Neuronal stem cell (in vitro differentiated cells): Measurements from ENCODE around the gene FOXP1.
A peak's percentile ranks its signal among the peaks of the same experiment; 100 is the strongest.

Experiments
- DNase-seq: peaks from one replicate; pipeline ENCODE4 v3.0.0-alpha.2; 2013; ENCODE audit warnings: low spot score
- H2AFZ ChIP-seq: one replicate; pipeline ENCODE4 v1.6.1; 2013; ENCODE audit warnings: mild to moderate bottlenecking, low read length, inconsistent platforms
- H2AK5ac ChIP-seq: 2 replicates; pipeline ENCODE4 v1.6.1; 2013; ENCODE audit warnings: low read depth, mild to moderate bottlenecking, inconsistent platforms, low read length, moderate library complexity, mixed read lengths
- H2BK120ac ChIP-seq: 2 replicates; pipeline ENCODE4 v1.6.1; 2013; ENCODE audit warnings: low read depth, mild to moderate bottlenecking, inconsistent platforms, low read length, moderate library complexity, mixed read lengths
- H2BK12ac ChIP-seq: one replicate; pipeline ENCODE4 v1.6.1; 2013; ENCODE audit warnings: low read length, inconsistent platforms
- H2BK15ac ChIP-seq: 2 replicates; pipeline ENCODE4 v1.6.1; 2013; ENCODE audit warnings: mild to moderate bottlenecking, low read length, inconsistent platforms, mixed read lengths
- H2BK5ac ChIP-seq: one replicate; pipeline ENCODE4 v1.6.1; 2013; ENCODE audit warnings: inconsistent platforms, mild to moderate bottlenecking, low read length, moderate library complexity
- H3K14ac ChIP-seq: one replicate; pipeline ENCODE4 v1.6.1; 2013; ENCODE audit warnings: low read length, inconsistent platforms
- H3K18ac ChIP-seq: 2 replicates; pipeline ENCODE4 v1.6.1; 2013; ENCODE audit warnings: low read length, inconsistent platforms
- H3K23ac ChIP-seq: 2 replicates; pipeline ENCODE4 v1.6.1; 2013; ENCODE audit warnings: low read depth, mild to moderate bottlenecking, mixed read lengths, low read length, inconsistent platforms; ENCODE audit not compliant: poor library complexity
- H3K27ac ChIP-seq: replicated peaks from 3 replicates; pipeline ENCODE4 v1.5.1; 2013; ENCODE audit warnings: low read length, inconsistent platforms
- H3K27me3 ChIP-seq, 3 experiments: 2 replicates each; pipeline ENCODE4 v1.6.1; 2013; ENCODE audit warnings: low read length in 3 of 3, mild to moderate bottlenecking in 2 of 3, inconsistent platforms in 1 of 3, low read depth in 1 of 3, mixed read lengths in 1 of 3, moderate library complexity in 1 of 3; ENCODE audit not compliant: control insufficient read depth in 3 of 3, insufficient read depth in 3 of 3
- H3K36me3 ChIP-seq, 2 donors: replicated peaks in 1 of 2; 2 replicates each; pipeline ENCODE4 v1.6.1; 2013; ENCODE audit warnings: low read length in 2 of 2; ENCODE audit not compliant: control insufficient read depth in 2 of 2, insufficient read depth in 2 of 2
- H3K4ac ChIP-seq: 2 replicates; pipeline ENCODE4 v1.6.1; 2013; ENCODE audit warnings: inconsistent platforms, mild to moderate bottlenecking, low read length, moderate library complexity
- H3K4me1 ChIP-seq, 2 donors: 1 replicate in 1 of 2; 2 replicates in 1 of 2; pipeline ENCODE4 v1.6.1; 2013; ENCODE audit warnings: low read length in 2 of 2, low read depth in 1 of 2; ENCODE audit not compliant: control insufficient read depth in 2 of 2, insufficient read depth in 1 of 2
- H3K4me2 ChIP-seq: one replicate; pipeline ENCODE4 v1.6.1; 2013; ENCODE audit warnings: mild to moderate bottlenecking, low read length, inconsistent platforms; ENCODE audit not compliant: insufficient read depth, poor library complexity, severe bottlenecking
- H3K4me3 ChIP-seq, 2 donors: 2 replicates each; pipeline ENCODE4 v1.5.1; 2013; ENCODE audit warnings: low read length in 2 of 2, mild to moderate bottlenecking in 2 of 2, inconsistent platforms in 1 of 2, moderate library complexity in 1 of 2
- H3K79me1 ChIP-seq: one replicate; pipeline ENCODE4 v1.6.1; 2013; ENCODE audit warnings: low read depth, mild to moderate bottlenecking, inconsistent platforms, low read length, moderate library complexity
- H3K9ac ChIP-seq: one replicate; pipeline ENCODE4 v1.6.1; 2013; ENCODE audit warnings: mild to moderate bottlenecking, low read depth, low read length, inconsistent platforms; ENCODE audit not compliant: poor library complexity
- H3K9me3 ChIP-seq, 2 donors: replicated peaks in 1 of 2; 2 replicates each; pipeline versions ENCODE3 to v1.6.1; 2013; ENCODE audit warnings: low read length in 2 of 2, mild to moderate bottlenecking in 2 of 2, inconsistent platforms in 1 of 2, low read depth in 1 of 2, mixed read lengths in 1 of 2, moderate library complexity in 1 of 2; ENCODE audit not compliant: control insufficient read depth in 2 of 2, insufficient read depth in 1 of 2
- H4K8ac ChIP-seq: one replicate; pipeline ENCODE4 v1.6.1; 2013; ENCODE audit warnings: low read depth, mild to moderate bottlenecking, inconsistent platforms, low read length, moderate library complexity
- H4K91ac ChIP-seq: one replicate; pipeline ENCODE4 v1.6.1; 2013; ENCODE audit warnings: low read length, low read depth, mild to moderate bottlenecking, inconsistent platforms; ENCODE audit not compliant: poor library complexity
- WGBS, 2 donors: extraction: QIAGEN DNeasy Blood & Tissue Kit; methylation state at CpG; one replicate each; pipeline ENCODE4 v1.1.7; 2013; ENCODE audit warnings: missing lambda C conversion rate in 2 of 2, mixed read lengths in 1 of 2; ENCODE audit not compliant: insufficient read length in 2 of 2, insufficient replicate concordance in 1 of 2; ENCODE audit errors: extremely low coverage in 2 of 2; 5-methylcytosine and 5-hydroxymethylcytosine counted together

The FOXP1 gene

DNA sequence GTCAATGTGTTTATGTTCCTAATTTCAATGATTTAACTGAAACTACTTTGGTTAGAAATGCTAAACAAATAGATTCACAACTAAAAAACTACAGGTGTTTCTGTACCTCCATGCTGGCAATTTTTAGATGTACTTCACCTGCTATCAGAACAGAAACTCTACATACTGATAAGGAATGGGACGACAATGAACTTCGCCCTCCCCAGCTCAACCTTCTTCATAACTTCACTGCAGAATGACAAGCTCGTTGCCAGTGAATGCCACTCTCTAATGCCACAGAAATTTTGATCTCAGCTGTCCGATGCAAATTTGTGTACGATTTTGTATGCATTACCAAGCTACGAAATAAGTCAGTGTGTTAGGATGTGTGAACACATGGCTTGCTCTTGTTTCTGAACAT, 133.4 kb downstream of the FOXP1 start:
- H3K36me3 ChIP-seq = no peaks in the 10 kb centered on the region
- H3K4me1 ChIP-seq = peaks cover 11 to 14% of the 10 kb centered on the region in 2 donors
- H2AFZ ChIP-seq = no peak overlapping the region
- no peak overlapping the region for H3K4me3 ChIP-seq
- H3K4ac ChIP-seq = no peak overlapping the region
- no peak overlapping the region for H3K4me2 ChIP-seq
- H3K27me3 ChIP-seq = no peaks in the 10 kb centered on the region
- H3K27ac ChIP-seq = no peak overlapping the region
- H3K9ac ChIP-seq = no peak overlapping the region
- H3K18ac ChIP-seq = no peak overlapping the region
- no peaks in the 10 kb centered on the region for H3K9me3 ChIP-seq
- no peak overlapping the region for H2BK120ac ChIP-seq
- H2AK5ac ChIP-seq = no peak overlapping the region
- no peak for DNase-seq
- H4K91ac ChIP-seq = no peak overlapping the region
- H3K14ac ChIP-seq = no peak overlapping the region
- H2BK12ac ChIP-seq = no peak overlapping the region
- no CpG with 5 or more reads among the region's 6 CpGs for WGBS, 2 donors
- no peak overlapping the region for H2BK15ac ChIP-seq
- no peak overlapping the region for H2BK5ac ChIP-seq
- no peaks in the 10 kb centered on the region for H3K79me1 ChIP-seq
- H4K8ac ChIP-seq = no peak overlapping the region
- H3K23ac ChIP-seq = no peak overlapping the region

DNA sequence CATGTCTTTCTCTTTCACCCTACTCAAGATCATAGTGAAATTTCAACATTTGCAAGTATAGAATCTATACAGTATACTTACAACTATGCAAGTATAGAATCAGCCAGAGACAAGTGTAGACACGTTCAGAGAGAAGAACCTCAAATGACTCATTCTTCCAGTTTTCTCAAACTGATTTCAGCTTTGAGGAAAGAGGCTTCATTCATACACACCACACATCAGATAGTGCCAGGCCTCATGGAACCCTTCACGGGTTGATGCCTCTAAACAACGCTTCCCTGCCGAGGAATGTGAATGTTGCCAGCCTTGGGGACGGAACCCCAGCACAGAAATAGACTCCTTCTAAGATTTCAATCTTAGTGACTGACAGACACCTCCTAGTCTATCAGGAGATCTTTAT, 135.7 kb downstream of the FOXP1 start:
- no peak overlapping the region for H4K91ac ChIP-seq

DNA sequence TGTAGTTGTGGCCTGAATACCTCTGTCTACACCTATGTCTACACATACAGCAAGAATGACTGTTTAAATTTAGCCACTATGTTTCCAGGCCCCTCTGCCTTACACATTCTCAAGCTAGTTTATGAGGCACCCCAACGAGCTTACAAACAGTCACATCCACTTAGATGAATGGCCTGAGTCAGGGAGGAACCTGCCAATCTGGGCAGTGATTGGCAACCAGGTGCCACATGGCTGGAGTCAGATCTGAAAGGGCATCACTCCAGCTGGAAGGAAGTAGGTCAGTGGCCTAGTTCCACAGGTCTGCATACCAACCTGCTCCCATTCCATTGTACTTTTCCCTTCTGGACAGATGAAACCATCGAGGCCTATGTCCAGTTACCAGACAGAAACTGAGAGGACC, 136.3 kb downstream of the FOXP1 start:
- Histone ChIP-seq H3K36me3 (no peaks in the 10 kb centered on the region), H3K9ac (no peak overlapping the region), H3K27ac (no peak overlapping the region), H3K4me3 (no peak overlapping the region), H3K4me2 (no peak overlapping the region), H3K4me1 (peaks cover 7 to 14% of the 10 kb centered on the region in 2 donors), H2BK120ac (no peak overlapping the region), H2BK5ac (peak overlapping the region; percentile 10), H3K27me3 (no peaks in the 10 kb centered on the region), H4K91ac (no peak overlapping the region), H3K4ac (no peak overlapping the region), H3K18ac (no peak overlapping the region), H3K9me3 (no peaks in the 10 kb centered on the region), H3K79me1 (peaks cover 2% of the 10 kb centered on the region), H3K23ac (no peak overlapping the region), H2AFZ (no peak overlapping the region), H2BK15ac (no peak overlapping the region), H4K8ac (no peak overlapping the region), H2BK12ac (no peak overlapping the region), H2AK5ac (no peak overlapping the region), H3K14ac (no peak overlapping the region)
- WGBS, 2 donors = no CpG with 5 or more reads among the region's 2 CpGs
- no peak for DNase-seq

More for the DNA sequence above, 135.7 kb downstream of the FOXP1 start:
- no peak overlapping the region for H3K4me3 ChIP-seq
- H3K14ac ChIP-seq = no peak overlapping the region
- H2BK5ac ChIP-seq = no peak overlapping the region
- H4K8ac ChIP-seq = no peak overlapping the region
- no peak overlapping the region for H2BK12ac ChIP-seq
- H3K27ac ChIP-seq = no peak overlapping the region
- H3K4ac ChIP-seq = no peak overlapping the region
- H2AK5ac ChIP-seq = no peak overlapping the region
- H3K4me2 ChIP-seq = no peak overlapping the region
- WGBS, 2 donors = no CpG with 5 or more reads among the region's 5 CpGs
- H2BK120ac ChIP-seq = no peak overlapping the region
- H3K4me1 ChIP-seq = peaks cover 9 to 14% of the 10 kb centered on the region in 2 donors
- H3K23ac ChIP-seq = no peak overlapping the region
- H3K27me3 ChIP-seq = no peaks in the 10 kb centered on the region
- no peaks in the 10 kb centered on the region for H3K36me3 ChIP-seq
- H2AFZ ChIP-seq = no peak overlapping the region
- peaks cover 2% of the 10 kb centered on the region for H3K79me1 ChIP-seq
- H3K9ac ChIP-seq = no peak overlapping the region
- DNase-seq = no peak
- H3K18ac ChIP-seq = no peak overlapping the region
- no peaks in the 10 kb centered on the region for H3K9me3 ChIP-seq
- no peak overlapping the region for H2BK15ac ChIP-seq

DNA sequence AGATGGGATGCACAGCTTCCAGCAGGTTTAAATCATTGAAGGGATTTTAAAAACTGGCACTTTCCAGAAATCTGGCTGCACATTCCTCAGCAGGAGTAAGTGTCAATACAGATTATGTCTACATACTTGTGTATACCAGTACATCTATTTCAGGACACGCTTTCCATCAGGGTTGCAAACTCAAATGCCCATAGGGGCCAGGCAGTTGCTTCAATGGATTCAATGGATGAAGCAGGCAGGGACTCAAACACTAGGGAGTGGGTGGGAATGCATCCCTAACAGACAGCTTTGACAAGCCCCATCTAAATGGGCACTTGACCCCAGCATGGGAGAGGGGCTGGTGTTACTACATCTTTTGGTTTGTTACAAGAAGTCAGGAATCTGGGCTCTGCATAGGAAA, 136.8 kb downstream of the FOXP1 start:
- Histone ChIP-seq H3K27ac (no peak overlapping the region), H3K27me3 (no peaks in the 10 kb centered on the region), H2BK12ac (no peak overlapping the region), H2BK15ac (no peak overlapping the region), H3K79me1 (peaks cover 2% of the 10 kb centered on the region), H3K18ac (no peak overlapping the region), H3K4me1 (peaks cover 7 to 14% of the 10 kb centered on the region in 2 donors), H2AK5ac (no peak overlapping the region), H3K4me2 (no peak overlapping the region), H2AFZ (no peak overlapping the region), H3K36me3 (no peaks in the 10 kb centered on the region), H3K4ac (no peak overlapping the region), H3K23ac (no peak overlapping the region), H2BK120ac (no peak overlapping the region), H3K9me3 (no peaks in the 10 kb centered on the region), H2BK5ac (peak overlapping the region; percentile 10), H3K4me3 (no peak overlapping the region), H4K8ac (no peak overlapping the region), H4K91ac (no peak overlapping the region), H3K9ac (no peak overlapping the region), H3K14ac (no peak overlapping the region)
- no CpG with 5 or more reads among the region's 1 CpG for WGBS, 2 donors
- no peak for DNase-seq
